ENCODE results near the gene BRINP2. TPM values are rescaled to one million over a fixed set of nuclear protein-coding genes. Genes with fewer than 3 reads are reported as not detected.

BRINP2 gene
- total and polyA plus RNA-seq, 4 donors: 0.04 to 0.15 (median 0.05) TPM

GRCh38 chr1:177283380-177283779 lies 112.6 kb downstream of the BRINP2 start:
- no peak for DNase-seq
- WGBS, 2 donors: 86 to 89% methylated on average over 2 of the region's 2 CpGs
- H3K4me1 ChIP-seq (ENCODE audit: control insufficient read depth in 5 of 5, insufficient read depth in 5 of 5, low read length in 5 of 5): peaks cover 0 to 15% (median 0%) of the 10 kb centered on the region in 5 donors
- no peak overlapping the region for H3K4me3 ChIP-seq
- H3K27me3 ChIP-seq (ENCODE audit: control insufficient read depth in 3 of 3, insufficient read depth in 3 of 3, low read length in 2 of 3): no peaks in the 10 kb centered on the region
- no peaks in the 10 kb centered on the region for H3K36me3 ChIP-seq (ENCODE audit: control insufficient read depth in 4 of 4, insufficient read depth in 4 of 4, low read length in 4 of 4)
- no peak overlapping the region for H3K9ac ChIP-seq (ENCODE audit: insufficient read depth in 1 of 2, low read length in 2 of 2)
- no peak overlapping the region for H3K27ac ChIP-seq (ENCODE audit: low read depth in 1 of 2, low read length in 1 of 2)
- no peaks in the 10 kb centered on the region for H3K9me3 ChIP-seq (ENCODE audit: control insufficient read depth in 4 of 4, insufficient read depth in 3 of 4, low read length in 3 of 4)
- TF ChIP-seq CTCF (IDR thresholded peaks at IDR 0.05; ENCODE audit: control extremely low read depth, extremely low read depth): no peak
- ATAC-seq (ENCODE audit: insufficient read depth, low FRiP score): no peak

- no peak overlapping the region for H3K4me3 ChIP-seq
- H3K4me1 ChIP-seq (ENCODE audit: control insufficient read depth in 5 of 5, insufficient read depth in 5 of 5, low read length in 5 of 5): peaks cover 0 to 20% (median 9%) of the 10 kb centered on the region in 5 donors
- no peaks in the 10 kb centered on the region for H3K27me3 ChIP-seq (ENCODE audit: control insufficient read depth in 3 of 3, insufficient read depth in 3 of 3, low read length in 2 of 3)
- no peaks in the 10 kb centered on the region for H3K36me3 ChIP-seq (ENCODE audit: control insufficient read depth in 4 of 4, insufficient read depth in 4 of 4, low read length in 4 of 4)
- 81 to 84% methylated on average over 3 of the region's 3 CpGs for WGBS, 2 donors
- H3K27ac ChIP-seq (ENCODE audit: low read depth in 1 of 2, low read length in 1 of 2): no peak overlapping the region
- no peaks in the 10 kb centered on the region for H3K9me3 ChIP-seq (ENCODE audit: control insufficient read depth in 4 of 4, insufficient read depth in 3 of 4, low read length in 3 of 4)
- DNase-seq (no peak), ATAC-seq (ENCODE audit: insufficient read depth, low FRiP score) (no peak)
- H3K9ac ChIP-seq (ENCODE audit: insufficient read depth in 1 of 2, low read length in 2 of 2): no peak overlapping the region
- no peak for TF ChIP-seq CTCF (IDR thresholded peaks at IDR 0.05; ENCODE audit: control extremely low read depth, extremely low read depth)
Measured at GRCh38 chr1:177286396-177286795, 115.6 kb downstream of the BRINP2 start.

GRCh38 chr1:177287270-177287669 lies 116.5 kb downstream of the BRINP2 start:
- TF ChIP-seq CTCF (IDR thresholded peaks at IDR 0.05; ENCODE audit: control extremely low read depth, extremely low read depth): no peak
- no peaks in the 10 kb centered on the region for H3K27me3 ChIP-seq (ENCODE audit: control insufficient read depth in 3 of 3, insufficient read depth in 3 of 3, low read length in 2 of 3)
- DNase-seq: peak; percentile 19 to 93 (median 86)
- H3K27ac ChIP-seq (ENCODE audit: low read depth in 1 of 2, low read length in 1 of 2): no peak overlapping the region
- no peak overlapping the region for H3K9ac ChIP-seq (ENCODE audit: insufficient read depth in 1 of 2, low read length in 2 of 2)
- no peaks in the 10 kb centered on the region for H3K36me3 ChIP-seq (ENCODE audit: control insufficient read depth in 4 of 4, insufficient read depth in 4 of 4, low read length in 4 of 4)
- H3K9me3 ChIP-seq (ENCODE audit: control insufficient read depth in 4 of 4, insufficient read depth in 3 of 4, low read length in 3 of 4): no peaks in the 10 kb centered on the region
- H3K4me3 ChIP-seq: no peak overlapping the region
- peaks cover 0 to 20% (median 9%) of the 10 kb centered on the region in 5 donors for H3K4me1 ChIP-seq (ENCODE audit: control insufficient read depth in 5 of 5, insufficient read depth in 5 of 5, low read length in 5 of 5)
- peak; percentile 19 for ATAC-seq (ENCODE audit: insufficient read depth, low FRiP score)

GRCh38 chr1:177287994-177288393 lies 117.2 kb downstream of the BRINP2 start:
- Histone ChIP-seq H3K9me3 (ENCODE audit: control insufficient read depth in 4 of 4, insufficient read depth in 3 of 4, low read length in 3 of 4) (no peaks in the 10 kb centered on the region), H3K36me3 (ENCODE audit: control insufficient read depth in 4 of 4, insufficient read depth in 4 of 4, low read length in 4 of 4) (no peaks in the 10 kb centered on the region), H3K4me3 (no peak overlapping the region), H3K27ac (ENCODE audit: low read depth in 1 of 2, low read length in 1 of 2) (no peak overlapping the region), H3K9ac (ENCODE audit: insufficient read depth in 1 of 2, low read length in 2 of 2) (no peak overlapping the region), H3K4me1 (ENCODE audit: control insufficient read depth in 5 of 5, insufficient read depth in 5 of 5, low read length in 5 of 5) (peaks cover 0 to 20% (median 9%) of the 10 kb centered on the region in 5 donors), H3K27me3 (ENCODE audit: control insufficient read depth in 3 of 3, insufficient read depth in 3 of 3, low read length in 2 of 3) (no peaks in the 10 kb centered on the region)
- peak in 2 of 3 donors; percentile 24 to 25 for DNase-seq
- no peak for ATAC-seq (ENCODE audit: insufficient read depth, low FRiP score)
- 46 to 47% methylated on average over 2 of the region's 2 CpGs for WGBS, 2 donors
- TF ChIP-seq CTCF (IDR thresholded peaks at IDR 0.05; ENCODE audit: control extremely low read depth, extremely low read depth): no peak

Measured in lung (tissue), 12 donors.